CD4-positive, CD25-positive, alpha-beta regulatory T cell (primary cell): ENCODE data around the gene FAM240A. TPM values are rescaled to one million over a fixed set of nuclear protein-coding genes. Genes with fewer than 3 reads are reported as not detected.
A peak's percentile ranks its signal among the peaks of the same experiment; 100 is the strongest.

ENCODE experiments used
- ATAC-seq, 2 donors: fragments of 150-1000 bp; cut with Tn5 transposase; one replicate each; pipeline ENCODE4 v1.10.0; 2021; ENCODE audit warnings: low read depth in 2 of 2, moderate number of reproducible peaks in 2 of 2, moderate library complexity in 1 of 2
- DNase-seq, 3 donors: peaks; one replicate each; pipeline versions ENCODE4 v3.0.0 to v3.0.0-alpha.2; 2012 to 2022; ENCODE audit warnings: mixed read lengths in 1 of 3
- H3K27ac ChIP-seq: one replicate; pipeline ENCODE4 v1.7.0; 2013; ENCODE audit warnings: mild to moderate bottlenecking, low read length; ENCODE audit not compliant: insufficient read depth, poor library complexity, severe bottlenecking
- H3K27me3 ChIP-seq: one replicate; pipeline ENCODE4 v1.7.0; 2013; ENCODE audit warnings: low read length; ENCODE audit not compliant: control insufficient read depth, insufficient read depth
- H3K36me3 ChIP-seq: one replicate; pipeline ENCODE4 v1.7.0; 2013; ENCODE audit warnings: mild to moderate bottlenecking, low read length, moderate library complexity; ENCODE audit not compliant: control insufficient read depth, insufficient read depth
- H3K4me1 ChIP-seq: 2 replicates; pipeline ENCODE4 v1.7.0; 2013; ENCODE audit warnings: mild to moderate bottlenecking, low read length; ENCODE audit not compliant: insufficient read depth, control insufficient read depth, poor library complexity, severe bottlenecking
- H3K4me3 ChIP-seq: one replicate; pipeline ENCODE4 v1.7.0; 2013; ENCODE audit warnings: low read depth, mild to moderate bottlenecking, low read length, moderate library complexity
- H3K9me3 ChIP-seq, 2 experiments: 1 replicate in 1 of 2; 2 replicates in 1 of 2; pipeline ENCODE4 v1.7.0; 2013; ENCODE audit warnings: low read length in 2 of 2, mild to moderate bottlenecking in 1 of 2, moderate library complexity in 1 of 2; ENCODE audit not compliant: control insufficient read depth in 2 of 2
- H3K27ac Mint-ChIP-seq, 3 donors: one replicate each; pipeline ENCODE4 v1.8.0; 2020 to 2022; ENCODE audit warnings: mild to moderate bottlenecking in 3 of 3, mixed read lengths in 3 of 3, moderate library complexity in 2 of 3
- H3K27me3 Mint-ChIP-seq: one replicate; pipeline ENCODE4 v1.8.0; 2022; ENCODE audit warnings: mild to moderate bottlenecking, mixed read lengths
- H3K36me3 Mint-ChIP-seq: one replicate; pipeline ENCODE4 v1.8.0; 2020; ENCODE audit warnings: mixed read lengths
- H3K4me1 Mint-ChIP-seq, 4 donors: one replicate each; pipeline ENCODE4 v1.8.0; 2020 to 2022; ENCODE audit warnings: mixed read lengths in 4 of 4, mild to moderate bottlenecking in 1 of 4
- H3K4me3 Mint-ChIP-seq, 4 donors: one replicate each; pipeline ENCODE4 v1.8.0; 2020 to 2022; ENCODE audit warnings: mild to moderate bottlenecking in 4 of 4, mixed read lengths in 4 of 4, moderate library complexity in 3 of 4
- H3K9me3 Mint-ChIP-seq, 7 donors: one replicate each; pipeline ENCODE4 v1.8.0; 2020 to 2022; ENCODE audit warnings: mixed read lengths in 7 of 7, mild to moderate bottlenecking in 3 of 7, moderate library complexity in 2 of 7
- polyA plus RNA-seq, 4 donors: library from polyadenylated mRNA; unstranded; fragments of 300-500 nt; fragmentation: Illumina TruSeq; gene quantifications; one replicate each; pipeline ENCODE4 v1.2.3, GENCODE V29; 2021
- total RNA-seq: library from RNA; stranded (reverse); gene quantifications from one replicate; pipeline ENCODE4 v1.2.3, GENCODE V29; 2022

Gene FAM240A
- total and polyA plus RNA-seq, 5 donors from 2014 or later = not detected

DNA sequence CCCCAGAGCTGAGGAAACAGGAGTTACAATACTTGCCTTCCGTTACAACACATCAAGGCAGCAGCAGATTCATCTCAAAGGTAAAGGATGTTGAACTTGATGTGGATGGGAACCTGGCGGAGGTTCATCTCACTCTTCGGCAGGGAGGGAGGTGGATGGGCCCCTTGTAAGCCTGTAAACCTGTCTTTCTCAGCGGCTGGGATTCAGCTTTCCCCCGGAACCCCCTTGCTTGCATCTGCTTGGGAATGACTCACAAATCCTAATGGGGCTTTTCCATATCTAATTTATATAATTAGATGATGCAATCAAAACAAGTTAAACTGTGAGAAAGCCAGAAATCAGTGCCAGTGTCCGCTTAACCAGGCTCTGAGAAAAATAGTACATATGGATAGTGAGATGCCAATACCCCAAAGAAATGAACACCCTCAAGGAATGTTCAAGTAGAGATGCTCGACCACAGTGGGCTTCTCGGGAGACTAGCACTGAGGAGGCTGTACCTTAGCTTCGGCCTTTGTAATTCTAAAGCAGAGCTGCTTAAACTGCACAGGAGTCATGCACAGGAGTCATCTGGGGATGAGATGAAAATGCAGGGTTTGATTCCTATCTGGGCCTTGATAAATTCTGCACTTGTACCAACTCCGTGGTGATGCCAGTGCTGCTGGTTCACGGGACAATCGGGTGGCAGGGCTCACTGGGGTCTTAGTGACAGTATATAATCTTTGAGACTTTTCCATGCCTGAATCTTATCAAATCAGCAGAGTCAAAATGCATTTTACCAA lies 2.2 kb upstream of the FAM240A start:
- H3K4me3 Mint-ChIP-seq = no peak overlapping the region
- no peaks in the 10 kb centered on the region for H3K36me3 Mint-ChIP-seq
- H3K9me3 Mint-ChIP-seq = no peaks in the 10 kb centered on the region
- Histone ChIP-seq H3K27ac (no peak overlapping the region), H3K9me3 (no peaks in the 10 kb centered on the region), H3K27me3 (peaks cover 2% of the 10 kb centered on the region), H3K4me3 (no peak overlapping the region), H3K4me1 (no peaks in the 10 kb centered on the region), H3K36me3 (no peaks in the 10 kb centered on the region)
- ATAC-seq = no peak
- H3K4me1 Mint-ChIP-seq = no peaks in the 10 kb centered on the region
- no peak overlapping the region for H3K27ac Mint-ChIP-seq
- peaks cover 43% of the 10 kb centered on the region for H3K27me3 Mint-ChIP-seq
- DNase-seq = no peak

DNA sequence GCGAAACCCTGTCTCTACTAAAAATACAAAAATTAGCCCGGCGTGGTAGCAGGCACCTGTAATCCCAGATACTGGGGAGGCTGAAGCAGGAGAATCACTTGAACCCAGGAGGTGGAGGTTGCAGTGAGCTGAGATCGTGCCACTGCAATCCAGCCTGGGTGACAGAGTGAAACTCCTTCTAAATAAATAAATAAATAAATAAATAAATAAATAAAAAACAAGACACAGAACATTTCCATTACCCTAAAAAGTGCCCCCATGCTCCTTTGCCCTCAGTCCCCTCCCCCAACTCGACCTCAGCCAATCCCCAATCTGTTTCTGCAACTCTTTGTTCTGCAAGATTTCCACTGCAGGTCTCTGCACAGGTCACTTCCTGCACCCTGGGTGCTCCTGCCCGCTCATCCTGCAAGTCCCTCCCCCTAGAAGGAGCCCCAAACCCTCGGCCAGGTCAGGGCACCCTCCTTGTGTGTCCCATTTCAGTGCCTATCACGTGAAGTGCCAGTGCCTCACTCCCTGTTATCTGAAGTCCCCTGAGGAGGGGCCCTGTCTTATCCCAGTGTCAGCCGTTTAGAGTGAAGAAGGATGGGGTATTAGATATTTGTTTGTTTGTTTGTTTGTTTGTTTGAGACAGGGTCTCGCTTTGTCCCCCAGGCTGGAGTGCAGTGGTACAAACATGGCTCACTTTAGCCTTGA lies 1.1 kb downstream of the FAM240A start:
- Mint-ChIP-seq H3K36me3 (no peaks in the 10 kb centered on the region), H3K4me1 (no peaks in the 10 kb centered on the region), H3K9me3 (peaks cover 0 to 2% (median 0%) of the 10 kb centered on the region in 7 donors), H3K27ac (peak overlapping the region in 1 of 3 donors; percentile 5), H3K4me3 (no peak overlapping the region), H3K27me3 (peaks cover 54% of the 10 kb centered on the region)
- no peak for ATAC-seq
- no peak for DNase-seq
- Histone ChIP-seq H3K9me3 (no peaks in the 10 kb centered on the region), H3K27me3 (peaks cover 10% of the 10 kb centered on the region), H3K36me3 (no peaks in the 10 kb centered on the region), H3K27ac (no peak overlapping the region), H3K4me3 (no peak overlapping the region), H3K4me1 (no peaks in the 10 kb centered on the region)

DNA sequence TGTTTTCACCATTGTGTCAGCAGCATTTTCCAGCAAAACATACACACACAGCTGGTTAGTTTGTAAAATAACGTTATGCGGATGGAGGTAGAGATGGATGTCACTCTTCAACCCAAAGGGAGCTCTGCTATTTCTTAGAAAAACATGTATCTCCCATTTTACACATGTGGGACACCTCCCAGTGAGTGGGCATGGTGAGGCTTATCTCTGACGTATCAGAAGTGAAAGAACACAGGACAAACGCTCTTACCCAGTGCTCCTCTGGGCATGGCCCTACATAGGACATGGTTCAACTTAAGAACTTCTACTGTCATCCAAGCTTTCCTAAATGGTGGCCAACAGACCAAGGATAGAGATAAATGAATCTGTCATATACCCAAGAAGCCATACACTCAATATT lies 2.1 kb downstream of the FAM240A start:
- Mint-ChIP-seq H3K27me3 (peaks cover 54% of the 10 kb centered on the region), H3K4me1 (no peaks in the 10 kb centered on the region), H3K27ac (no peak overlapping the region), H3K36me3 (no peaks in the 10 kb centered on the region), H3K4me3 (no peak overlapping the region), H3K9me3 (peaks cover 0 to 6% (median 0%) of the 10 kb centered on the region in 7 donors)
- no peak for ATAC-seq
- DNase-seq = no peak
- Histone ChIP-seq H3K4me3 (no peak overlapping the region), H3K36me3 (no peaks in the 10 kb centered on the region), H3K27me3 (peaks cover 12% of the 10 kb centered on the region), H3K9me3 (no peaks in the 10 kb centered on the region), H3K4me1 (no peaks in the 10 kb centered on the region), H3K27ac (no peak overlapping the region)

DNA sequence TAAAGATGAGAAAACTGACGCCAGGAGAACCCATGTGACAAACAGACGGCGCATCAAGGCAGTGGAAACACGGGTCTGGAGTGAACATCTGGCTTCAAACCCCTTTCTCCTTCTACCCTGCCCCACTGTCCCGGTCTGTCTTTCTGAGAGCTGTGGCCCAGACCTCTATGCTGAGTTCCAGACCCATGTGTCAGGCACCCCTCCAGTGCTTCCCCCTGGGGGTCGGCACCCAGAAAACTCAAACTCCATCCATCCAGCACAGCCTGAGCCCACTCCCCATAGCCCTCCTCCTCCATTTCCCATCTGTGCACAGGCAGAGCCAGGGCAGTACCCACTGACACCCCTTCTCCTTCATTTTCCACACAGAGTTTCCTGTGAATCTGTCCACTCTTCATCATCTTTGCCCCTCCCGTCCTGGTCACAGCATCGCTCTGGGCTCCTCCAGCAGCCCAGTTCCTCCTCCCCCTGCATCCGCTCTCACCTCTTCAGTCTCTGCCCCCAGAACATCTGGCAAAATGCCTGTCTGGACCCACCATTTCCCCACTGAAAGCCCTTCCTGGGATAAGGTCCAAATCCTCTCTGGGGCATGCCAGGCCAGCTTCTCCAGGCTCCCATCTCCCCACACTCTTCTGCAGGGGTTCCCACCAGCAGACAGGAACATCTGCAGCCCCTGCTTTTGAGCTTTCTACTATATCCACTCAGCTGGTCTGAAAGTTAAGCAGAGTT lies 2.9 kb downstream of the FAM240A start:
- Histone ChIP-seq H3K9me3 (no peaks in the 10 kb centered on the region), H3K27ac (no peak overlapping the region), H3K4me1 (no peaks in the 10 kb centered on the region), H3K4me3 (no peak overlapping the region), H3K27me3 (peaks cover 12% of the 10 kb centered on the region), H3K36me3 (no peaks in the 10 kb centered on the region)
- no peak for DNase-seq
- H3K27me3 Mint-ChIP-seq = peaks cover 54% of the 10 kb centered on the region
- no peaks in the 10 kb centered on the region for H3K36me3 Mint-ChIP-seq
- no peak for ATAC-seq
- H3K27ac Mint-ChIP-seq = peak overlapping the region in 2 of 3 donors; percentile 2 to 48
- H3K4me3 Mint-ChIP-seq = no peak overlapping the region
- no peaks in the 10 kb centered on the region for H3K4me1 Mint-ChIP-seq
- peaks cover 0 to 6% (median 0%) of the 10 kb centered on the region in 7 donors for H3K9me3 Mint-ChIP-seq

DNA sequence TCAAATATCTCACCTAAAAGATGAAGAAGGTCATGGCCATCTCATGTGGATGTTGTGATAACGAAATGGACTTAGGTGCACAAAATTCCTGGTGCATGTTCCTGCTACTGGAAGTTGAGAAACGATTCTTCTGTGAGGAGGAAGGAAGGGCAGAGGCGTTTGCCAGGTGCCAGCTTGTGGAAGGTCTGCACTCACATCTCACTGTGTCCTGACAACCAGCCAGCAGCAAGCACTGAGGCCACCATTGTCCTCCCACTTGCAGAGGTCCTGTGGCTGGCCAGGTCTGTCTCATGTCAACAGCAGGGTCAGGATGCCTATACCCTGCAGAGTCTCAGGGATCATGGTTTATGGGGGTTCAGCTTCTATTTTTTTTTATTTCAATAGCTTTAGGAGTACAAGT lies 3.7 kb downstream of the FAM240A start:
- ATAC-seq (no peak), DNase-seq (no peak)
- Mint-ChIP-seq H3K4me3 (no peak overlapping the region), H3K27me3 (peaks cover 53% of the 10 kb centered on the region), H3K4me1 (no peaks in the 10 kb centered on the region), H3K36me3 (no peaks in the 10 kb centered on the region), H3K9me3 (peaks cover 0 to 6% (median 0%) of the 10 kb centered on the region in 7 donors), H3K27ac (no peak overlapping the region)
- H3K27ac ChIP-seq = no peak overlapping the region
- no peaks in the 10 kb centered on the region for H3K9me3 ChIP-seq
- no peaks in the 10 kb centered on the region for H3K36me3 ChIP-seq
- peaks cover 12% of the 10 kb centered on the region for H3K27me3 ChIP-seq
- no peak overlapping the region for H3K4me3 ChIP-seq
- H3K4me1 ChIP-seq = no peaks in the 10 kb centered on the region

DNA sequence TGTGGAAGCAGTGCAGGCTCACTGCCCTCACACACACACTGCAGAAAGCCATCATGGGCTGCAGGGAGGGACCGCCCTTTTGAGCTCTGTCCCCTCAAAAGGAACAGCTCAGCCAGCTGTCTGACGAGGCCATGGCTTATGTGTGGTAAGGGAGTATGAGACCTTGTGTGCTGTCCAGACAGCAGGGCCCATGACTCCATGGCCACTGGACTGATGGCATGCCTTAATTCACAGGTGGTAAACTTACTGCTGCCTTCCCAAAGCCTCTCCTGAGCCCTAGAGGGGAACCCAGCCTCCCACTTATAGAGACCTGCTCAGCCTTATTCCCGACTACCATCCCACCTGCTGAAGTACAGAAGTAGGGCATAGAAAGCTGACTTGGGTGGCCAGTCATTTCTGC lies 5.6 kb downstream of the FAM240A start:
- H3K4me3 Mint-ChIP-seq = no peak overlapping the region
- H3K27me3 Mint-ChIP-seq = peaks cover 58% of the 10 kb centered on the region
- Histone ChIP-seq H3K9me3 (no peaks in the 10 kb centered on the region), H3K27ac (no peak overlapping the region), H3K36me3 (no peaks in the 10 kb centered on the region), H3K4me3 (no peak overlapping the region), H3K4me1 (no peaks in the 10 kb centered on the region), H3K27me3 (peaks cover 10% of the 10 kb centered on the region)
- H3K27ac Mint-ChIP-seq = no peak overlapping the region
- H3K9me3 Mint-ChIP-seq = peaks cover 0 to 6% (median 0%) of the 10 kb centered on the region in 7 donors
- DNase-seq (no peak), ATAC-seq (no peak)
- H3K4me1 Mint-ChIP-seq = no peaks in the 10 kb centered on the region
- H3K36me3 Mint-ChIP-seq = no peaks in the 10 kb centered on the region

DNA sequence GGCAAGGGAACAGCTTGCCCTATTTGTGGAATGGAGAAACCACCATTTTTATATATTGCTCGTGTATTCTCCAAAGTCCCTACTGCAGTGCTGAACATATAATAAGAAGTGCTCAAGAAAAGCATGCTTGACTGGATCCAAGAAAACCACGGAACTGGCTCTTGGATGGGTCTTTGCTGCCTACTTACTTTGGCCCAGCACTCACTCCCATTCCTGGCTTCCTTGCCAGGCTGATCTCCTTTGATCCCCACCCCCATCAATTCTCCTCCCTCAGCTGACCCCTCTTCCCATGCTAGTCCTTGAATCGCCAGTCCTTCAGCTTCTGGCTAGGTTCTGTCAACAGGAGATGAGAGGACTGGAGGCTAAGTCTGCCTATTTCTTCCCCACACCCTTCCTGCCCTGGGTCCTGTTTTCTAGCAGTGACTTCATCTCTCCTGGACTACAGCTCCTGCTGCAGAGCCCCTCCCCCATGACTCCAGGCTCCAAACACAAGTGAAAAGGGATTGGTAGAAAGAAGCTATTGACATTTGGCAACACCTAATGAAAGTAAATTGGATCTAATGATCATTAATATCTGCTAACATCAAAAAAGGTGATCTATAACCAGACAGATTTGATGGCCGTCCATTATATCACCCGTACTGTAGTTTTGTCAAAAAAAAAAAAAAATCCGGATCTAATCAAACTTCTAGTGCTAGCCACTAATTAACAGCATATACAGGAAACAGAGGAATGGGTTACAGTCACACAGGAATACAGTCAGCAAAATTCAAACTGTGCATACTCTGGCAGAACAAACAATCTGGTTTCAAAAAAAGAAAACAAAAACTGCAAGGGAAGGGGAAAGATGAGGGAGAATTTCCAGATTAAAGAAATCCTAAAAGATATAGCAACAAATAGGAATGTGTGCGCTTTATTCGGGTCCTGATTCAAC lies 7.8 kb downstream of the FAM240A start:
- Mint-ChIP-seq H3K4me1 (no peaks in the 10 kb centered on the region), H3K27me3 (peaks cover 67% of the 10 kb centered on the region), H3K4me3 (peak overlapping the region in 1 of 4 donors; percentile 5), H3K27ac (peak overlapping the region in 1 of 3 donors; percentile 6), H3K36me3 (no peaks in the 10 kb centered on the region), H3K9me3 (peaks cover 0 to 6% (median 0%) of the 10 kb centered on the region in 7 donors)
- Histone ChIP-seq H3K36me3 (no peaks in the 10 kb centered on the region), H3K27ac (no peak overlapping the region), H3K27me3 (peaks cover 19% of the 10 kb centered on the region), H3K4me1 (no peaks in the 10 kb centered on the region), H3K9me3 (no peaks in the 10 kb centered on the region), H3K4me3 (no peak overlapping the region)
- DNase-seq (no peak), ATAC-seq (no peak)
